GM19328 (cell line): Measurements from ENCODE around the gene LMOD3.

Source experiments
- ATAC-seq: cut with Tn5 transposase; IDR thresholded peaks from one replicate; pipeline ENCODE4 v1.9.1; 2021; ENCODE audit warnings: mild to moderate bottlenecking, moderate library complexity; ENCODE audit not compliant: unreplicated experiment

The LMOD3 gene

GRCh38 chr3:69126216-69126615, 3.8 kb upstream of the LMOD3 start:
- no peak for ATAC-seq

GRCh38 chr3:69121950-69122349, 445 bp downstream of the LMOD3 start:
- ATAC-seq = no peak

DNA sequence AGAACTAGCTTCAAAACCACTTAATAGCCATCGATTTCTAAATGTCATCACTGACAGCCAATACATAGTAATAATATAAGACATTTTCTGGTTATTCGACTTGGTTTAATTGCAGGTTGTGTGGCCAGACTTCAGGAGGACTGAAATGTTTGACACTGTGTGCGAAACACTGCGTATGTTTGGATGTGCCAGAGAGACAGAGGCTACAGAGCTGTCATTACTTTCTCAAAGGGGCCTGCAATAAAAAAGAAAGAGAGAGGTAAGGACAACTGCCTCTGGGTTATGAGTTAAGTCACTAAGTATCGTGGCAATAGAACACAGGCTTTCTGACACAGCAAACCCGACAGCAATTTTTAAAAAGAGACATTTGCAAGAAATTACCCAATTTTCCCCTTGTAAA, 882 bp downstream of the LMOD3 start:
- no peak for ATAC-seq

- ATAC-seq = no peak
These were observed 1.4 kb downstream of the LMOD3 start for GRCh38 chr3:69120879-69121464.

DNA sequence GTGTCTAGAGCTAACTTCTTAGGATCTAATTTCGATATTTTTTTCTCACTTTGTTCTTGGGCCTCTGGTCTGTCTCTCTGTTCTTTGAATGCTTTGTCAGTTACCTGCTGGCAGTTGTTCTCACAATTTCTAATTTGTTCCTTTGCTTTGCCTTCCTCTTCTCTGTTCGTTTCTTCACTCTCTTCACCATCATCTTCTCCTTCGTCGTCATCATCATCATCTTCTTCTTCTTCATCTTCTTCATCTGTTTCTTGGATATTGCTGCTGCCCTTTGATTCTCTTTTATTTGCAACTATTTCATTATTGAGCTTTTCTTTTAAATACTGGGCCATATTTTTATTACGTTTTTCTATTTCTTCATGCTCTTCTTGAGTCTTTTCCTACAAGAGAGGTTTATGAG, 2.7 kb downstream of the LMOD3 start:
- ATAC-seq = no peak

DNA sequence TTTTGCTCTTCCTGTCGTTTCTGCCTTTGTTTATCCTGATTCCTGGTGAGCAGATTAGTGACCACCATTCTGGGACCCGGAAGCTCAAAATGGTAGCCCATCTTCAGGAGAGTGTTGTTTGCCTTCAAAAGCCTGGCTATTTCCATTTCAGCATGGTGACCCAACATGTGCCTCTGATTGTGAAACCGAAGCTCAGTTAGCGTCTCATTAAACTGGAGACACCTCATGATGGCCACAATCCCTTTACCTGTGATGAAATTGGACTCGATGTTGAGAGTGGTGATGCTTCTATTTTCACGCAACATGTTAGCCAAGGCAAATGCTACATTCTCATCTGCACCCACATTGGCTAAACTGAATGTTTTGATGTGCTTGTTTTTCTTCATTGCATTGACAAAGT, 3.3 kb downstream of the LMOD3 start:
- ATAC-seq = no peak

- no peak for ATAC-seq
These were observed 3.8 kb downstream of the LMOD3 start for GRCh38 chr3:69118555-69118954.

DNA sequence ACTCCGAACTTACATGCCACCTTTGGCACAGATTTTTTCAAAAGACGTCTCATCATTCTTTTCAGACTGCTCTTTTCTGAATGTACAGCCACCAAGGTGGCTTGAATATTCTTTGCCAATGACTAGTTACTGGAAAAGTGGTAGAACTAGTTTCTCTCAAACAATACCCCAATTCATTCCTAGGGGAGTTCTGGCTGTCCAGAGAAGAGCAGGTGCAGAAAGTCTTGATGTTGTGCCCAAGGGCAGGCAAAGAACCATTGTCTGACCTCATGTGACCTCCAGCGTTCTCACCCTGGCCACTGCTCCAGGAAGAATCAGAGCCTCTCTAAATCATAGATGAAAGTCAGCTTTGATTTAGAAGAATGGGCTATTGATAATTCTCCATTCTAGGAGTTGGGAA, 5.5 kb downstream of the LMOD3 start:
- ATAC-seq = no peak

DNA sequence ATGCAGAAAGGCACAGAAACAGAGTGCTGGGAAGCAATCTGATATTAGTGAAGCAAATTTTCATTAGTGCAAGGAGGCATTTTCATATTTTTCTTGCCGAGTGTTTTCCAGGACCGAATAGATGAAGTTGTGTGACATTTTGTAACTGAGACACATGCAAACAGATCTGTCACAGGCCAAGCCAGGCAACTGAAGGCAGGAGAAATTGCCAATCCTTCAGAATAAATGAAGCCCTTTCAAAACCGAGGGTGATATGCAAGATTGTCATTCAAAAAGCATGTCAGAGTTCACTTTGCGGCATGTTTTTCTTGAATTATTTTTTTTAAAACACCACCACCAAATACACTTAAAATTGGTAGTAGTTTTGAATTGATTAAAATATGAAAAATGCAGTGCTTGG, 6.2 kb downstream of the LMOD3 start:
- ATAC-seq = no peak

- no peak for ATAC-seq
These were observed 6.7 kb downstream of the LMOD3 start for GRCh38 chr3:69115731-69116130.

- no peak for ATAC-seq
These were observed 8.9 kb downstream of the LMOD3 start for GRCh38 chr3:69113536-69113935.

GRCh38 chr3:69110941-69111546, 11.4 kb downstream of the LMOD3 start:
- ATAC-seq = no peak

DNA sequence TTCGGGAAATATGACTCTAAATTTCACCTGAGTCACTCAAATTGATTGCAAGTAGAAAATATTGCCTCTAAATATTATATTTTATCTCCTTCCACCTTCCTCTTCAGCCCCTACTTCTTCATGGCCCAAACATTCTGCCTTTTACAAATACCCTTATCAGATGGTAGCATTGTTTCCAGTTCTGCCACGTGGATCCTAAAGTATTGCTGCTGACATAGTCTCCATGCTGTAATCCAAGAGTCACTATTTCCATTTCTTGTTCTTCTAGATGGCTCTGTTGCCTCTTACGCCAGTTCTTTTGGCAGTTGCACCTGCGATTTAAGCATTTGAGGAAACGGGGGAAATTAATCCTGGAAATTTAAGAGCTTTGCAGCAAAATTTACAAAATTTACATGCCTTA, 13.6 kb downstream of the LMOD3 start:
- ATAC-seq = no peak

DNA sequence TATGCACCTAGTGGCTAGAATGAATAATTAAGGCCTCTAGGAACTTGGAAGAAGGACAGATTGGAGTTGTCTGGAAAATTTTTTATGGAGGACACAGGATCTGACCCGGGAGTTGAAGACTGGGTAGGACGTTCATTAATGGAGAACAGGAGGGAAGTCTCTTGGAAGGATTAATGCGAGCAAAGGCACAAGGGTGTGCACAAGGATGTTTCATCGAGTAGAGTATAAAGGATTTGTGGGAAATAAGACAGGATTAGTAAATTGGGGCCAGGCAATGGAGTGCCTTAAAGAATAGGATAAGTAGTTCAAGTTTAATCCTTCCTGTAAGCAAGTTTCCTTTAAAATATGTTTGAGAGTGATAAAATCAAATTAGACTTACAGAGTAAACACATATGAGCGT, 14.6 kb downstream of the LMOD3 start:
- no peak for ATAC-seq

DNA sequence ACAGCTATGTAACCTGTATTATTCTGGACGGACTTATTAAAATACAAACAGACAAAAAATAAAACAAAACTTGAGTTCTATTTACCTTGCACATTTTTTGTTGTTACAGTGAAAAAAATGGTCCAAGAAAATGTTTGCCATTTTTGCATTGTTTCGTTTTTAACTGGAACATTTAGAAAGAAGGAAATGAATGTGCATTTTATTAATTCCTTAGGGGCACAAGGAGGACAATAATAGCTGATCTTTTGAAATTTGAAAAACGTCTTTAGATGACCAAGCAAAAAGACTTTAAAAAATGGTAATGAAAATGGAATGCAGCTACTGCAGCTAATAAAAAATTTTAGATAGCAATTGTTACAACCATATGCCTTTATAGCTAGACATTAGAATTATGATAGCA, 17.1 kb downstream of the LMOD3 start:
- ATAC-seq = no peak

GRCh38 chr3:69104586-69104985, 17.8 kb downstream of the LMOD3 start:
- no peak for ATAC-seq

DNA sequence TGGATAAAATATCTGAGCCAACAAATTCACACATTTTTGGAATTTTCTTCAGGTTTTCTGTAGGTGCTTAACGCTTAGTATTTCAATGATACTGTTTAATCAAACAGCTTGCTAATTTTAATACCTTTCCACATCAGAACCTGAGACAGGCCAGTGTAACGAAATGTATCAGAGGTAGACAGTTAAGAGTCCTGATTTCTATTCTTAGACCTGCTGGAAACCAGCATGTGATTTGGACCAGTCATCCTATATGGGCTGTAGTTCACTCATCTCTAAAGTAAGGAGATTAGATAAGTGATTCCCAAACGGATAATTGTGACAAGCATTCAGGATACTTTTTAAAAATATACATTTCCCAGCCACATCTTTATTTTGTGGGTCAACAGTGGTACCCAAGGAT, 19.3 kb downstream of the LMOD3 start:
- ATAC-seq = no peak

DNA sequence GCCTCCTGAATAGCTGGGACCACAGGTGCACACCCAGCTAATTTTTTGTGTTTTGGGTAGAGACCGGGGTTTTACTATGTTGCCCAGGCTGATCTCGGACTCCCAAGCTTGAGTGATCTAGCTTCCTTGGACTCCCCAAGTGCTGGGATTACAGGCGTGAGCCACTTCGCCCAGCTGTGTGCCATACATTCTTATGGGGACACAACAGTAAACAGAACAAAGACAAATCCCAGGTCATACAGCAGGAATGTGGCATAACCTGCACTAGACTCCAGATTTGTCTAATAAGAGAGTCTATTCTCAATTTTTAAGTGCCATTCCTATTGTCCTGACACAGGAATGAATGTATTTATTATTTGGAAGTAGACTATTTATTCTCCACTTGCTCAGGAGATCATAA, 20.0 kb downstream of the LMOD3 start:
- ATAC-seq = no peak

- ATAC-seq = no peak
These were observed 22.8 kb downstream of the LMOD3 start for GRCh38 chr3:69099576-69099975.

DNA sequence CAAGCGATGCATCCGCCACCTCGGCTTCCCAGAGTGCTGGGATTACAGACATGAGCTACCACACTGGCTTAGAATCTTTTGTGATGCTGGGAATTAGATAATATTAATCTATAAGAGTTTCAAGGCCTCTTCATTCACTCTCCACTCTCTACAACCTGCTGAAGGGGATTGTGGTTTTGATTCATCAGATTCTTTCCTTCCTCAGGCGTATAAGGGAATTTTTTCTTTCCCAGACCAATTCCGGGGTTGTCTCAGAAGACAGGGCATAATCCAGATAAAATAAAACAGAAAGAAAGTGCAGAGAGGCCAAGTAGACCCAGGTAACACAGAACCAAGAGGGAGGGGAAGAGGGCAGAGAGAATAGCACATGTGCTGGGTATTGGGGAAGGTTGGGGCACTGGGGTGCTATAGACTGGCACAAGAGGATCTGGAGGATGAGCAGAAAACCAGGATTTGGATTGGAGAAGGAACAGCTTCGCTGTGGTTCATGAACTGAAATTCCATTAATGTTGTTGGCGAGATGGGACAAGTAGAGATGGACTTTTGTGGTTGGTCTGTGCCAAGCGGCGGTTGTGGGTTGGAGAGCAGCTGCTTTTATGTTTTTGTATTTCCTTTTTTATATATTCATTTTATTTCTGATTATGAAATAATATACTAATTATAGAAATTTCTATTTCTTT, 24.8 kb downstream of the LMOD3 start:
- no peak for ATAC-seq

DNA sequence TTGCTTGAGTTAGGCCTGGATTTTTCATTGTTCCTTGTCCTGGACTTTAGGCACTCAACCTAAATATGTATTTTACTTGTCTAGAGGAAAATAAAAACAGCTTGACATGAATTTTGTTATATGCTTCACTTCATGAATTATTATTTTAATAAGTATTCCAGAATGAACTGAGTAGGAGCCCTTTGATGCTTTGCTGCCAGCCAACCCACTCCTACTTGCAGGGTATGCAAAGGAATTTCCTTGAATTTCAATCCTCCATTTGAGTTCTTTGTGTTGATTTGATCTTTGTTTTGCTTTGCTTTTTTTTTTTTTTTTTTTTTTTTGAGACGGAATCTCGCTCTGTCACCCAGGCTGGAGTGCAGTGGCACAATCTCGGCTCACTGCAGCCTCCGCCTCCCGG, 26.1 kb downstream of the LMOD3 start:
- no peak for ATAC-seq

- no peak for ATAC-seq
These were observed 26.8 kb downstream of the LMOD3 start for GRCh38 chr3:69095636-69096035.
